GM08714 (cell line): ENCODE measurements around the gene DMTF1.
"Not testable (repeated sequence)": the region's sequence is repeated elsewhere in the genome, so short reads cannot be mapped to it uniquely, and the experiment has no call there.

Experiments
- H3K4me3 ChIP-seq: fragments of 200-500 bp; sonication (Bioruptor generic); 2 replicates; pipeline ENCODE4 v1.5.1; 2014; ENCODE audit warnings: mild to moderate bottlenecking, low read length, inconsistent platforms
- ZNF274 ChIP-seq: IDR thresholded peaks from 2 replicates; pipeline ENCODE4 v1.6.1; 2012; ENCODE audit warnings: mild to moderate bottlenecking, low read depth, low read length

Gene DMTF1

DNA sequence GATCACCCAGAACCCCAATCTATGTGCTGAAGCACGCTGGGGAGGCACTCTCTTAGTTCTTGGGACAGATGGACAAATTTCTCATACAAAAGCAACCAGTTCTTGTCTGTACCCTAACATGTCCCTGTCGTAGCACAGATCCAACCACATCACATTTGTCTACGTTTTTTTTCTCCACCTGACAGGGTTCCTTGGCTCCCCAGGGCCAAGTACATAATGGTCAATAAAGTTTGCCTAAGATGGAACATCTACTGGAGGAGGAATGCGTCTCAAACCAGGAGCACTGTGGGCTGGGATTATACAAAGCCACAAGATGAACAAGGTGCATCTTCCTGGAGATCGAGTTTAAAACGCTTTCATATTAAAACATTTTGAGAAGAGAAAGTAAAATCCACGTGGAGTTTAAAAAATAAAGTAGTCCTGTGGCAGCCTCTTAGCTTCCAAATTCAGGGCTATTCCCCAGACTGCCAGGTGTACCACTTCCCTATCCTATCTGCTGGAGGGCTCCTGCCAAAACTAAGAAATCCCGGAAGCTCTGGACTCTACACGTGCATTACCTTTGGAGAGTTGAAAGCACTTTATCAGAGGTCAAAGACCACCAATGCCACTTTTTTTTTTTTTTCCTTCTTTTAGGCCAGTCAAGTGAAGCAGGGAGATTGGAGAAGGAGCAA is 65.9 kb downstream of the DMTF1 start:
- no peak for TF ChIP-seq ZNF274
- H3K4me3 ChIP-seq = peak overlapping the region; percentile 83

DNA sequence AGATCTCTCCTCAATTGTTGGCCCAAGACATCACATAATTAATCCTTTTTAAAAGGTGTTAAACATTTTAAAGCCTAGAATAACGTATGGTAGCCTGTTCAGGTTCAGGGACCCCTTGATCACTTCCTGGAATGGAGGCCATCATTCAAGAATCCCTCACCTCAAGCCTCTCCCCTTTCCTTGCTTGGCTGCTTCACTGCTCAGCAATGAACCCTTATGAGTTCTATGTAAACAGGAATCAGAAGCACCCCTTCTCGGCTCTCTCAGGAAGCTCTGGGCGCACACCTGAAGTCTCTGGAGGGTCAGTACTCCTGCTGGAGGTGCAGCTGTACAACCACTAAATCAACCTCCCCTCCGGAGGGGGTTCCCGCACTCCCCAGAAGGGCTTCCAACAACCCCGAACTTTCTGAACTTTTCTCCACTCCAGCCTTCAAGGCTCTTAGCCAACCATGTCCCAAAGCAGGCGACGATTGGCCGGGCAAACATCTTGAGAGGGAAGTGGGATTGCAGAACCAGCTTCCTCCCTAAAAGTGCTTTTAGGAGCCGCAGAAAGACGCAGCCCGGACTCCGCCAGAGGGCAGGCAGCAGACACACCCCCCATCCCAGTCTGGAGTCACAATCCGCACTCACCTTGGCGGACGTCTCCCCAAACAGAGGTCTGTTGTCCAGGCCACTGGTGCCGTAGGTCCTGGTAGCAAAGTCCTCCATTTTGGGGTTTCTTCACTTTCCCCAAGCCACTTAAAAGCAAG is 66.7 kb downstream of the DMTF1 start:
- H3K4me3 ChIP-seq = peak overlapping the region; percentile 83
- TF ChIP-seq ZNF274 = no peak

DNA sequence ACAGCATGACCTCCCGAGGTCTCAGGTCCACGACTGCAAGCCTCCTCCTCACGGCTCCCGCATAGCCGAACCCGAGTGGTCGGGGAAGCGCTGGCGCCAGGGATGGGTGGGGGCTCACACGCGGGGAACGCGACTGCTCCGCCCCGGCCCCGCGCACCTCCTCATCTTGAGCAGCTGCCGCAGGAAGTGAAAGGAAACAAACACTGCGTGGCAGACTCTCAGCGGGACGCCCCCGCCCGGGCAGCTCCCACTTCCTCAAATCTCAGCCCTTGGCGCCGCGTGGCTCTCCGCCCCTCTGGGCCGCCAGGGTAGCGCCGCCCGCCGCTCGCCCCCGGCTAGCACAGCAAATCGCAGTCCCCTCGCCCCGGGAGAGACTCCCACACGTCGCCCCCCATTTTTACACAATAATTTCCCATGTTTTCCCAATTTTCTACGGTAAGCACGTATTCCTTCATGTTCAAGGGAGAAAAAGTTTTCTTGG is 67.3 kb downstream of the DMTF1 start, which contains the start of gene TMEM243:
Gene TMEM243 (minus strand): TSS at position 188 of the 481 bp plus-strand sequence. CDS start 229 bp downstream, outside the sequence.
- TF ChIP-seq ZNF274 = no peak
- H3K4me3 ChIP-seq = peak within 1 kb of the TSS; percentile 83

DNA sequence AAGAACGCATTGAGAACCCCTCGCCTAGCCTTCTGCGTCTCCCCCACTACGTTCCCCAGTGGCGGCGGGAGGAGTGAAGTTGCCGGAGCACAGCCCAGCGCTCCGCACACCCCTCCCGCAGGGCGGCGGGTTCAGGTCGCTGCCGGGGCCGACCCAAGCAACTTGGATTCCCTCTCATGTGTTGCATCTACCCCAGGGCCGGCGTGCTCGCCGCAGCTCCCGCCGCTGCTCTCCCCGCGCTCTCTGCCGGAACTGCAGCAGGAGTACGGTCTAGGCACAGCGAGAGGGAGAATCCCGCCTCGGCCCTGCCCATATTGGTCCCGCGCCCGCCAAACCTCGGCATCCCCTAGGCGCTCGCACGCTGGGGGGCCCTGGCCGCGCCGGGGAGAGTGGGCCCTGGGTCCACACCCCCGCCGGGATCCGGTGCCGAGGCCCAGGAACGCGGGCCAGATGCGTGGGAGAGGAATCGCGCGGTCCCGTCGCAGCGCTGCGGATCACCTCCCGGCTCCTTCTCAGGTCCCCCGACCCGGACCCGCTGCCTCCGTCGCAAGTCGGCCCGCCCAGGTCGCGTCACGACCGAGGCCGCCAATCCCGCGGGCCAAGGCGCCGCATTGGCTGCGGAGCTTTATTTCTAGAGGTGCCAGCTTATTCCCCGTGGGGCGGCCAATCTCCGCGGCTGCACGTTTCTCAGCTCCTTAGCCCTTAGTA is 67.9 kb downstream of the DMTF1 start:
- TF ChIP-seq ZNF274 = no peak
- H3K4me3 ChIP-seq = peak overlapping the region; percentile 83

DNA sequence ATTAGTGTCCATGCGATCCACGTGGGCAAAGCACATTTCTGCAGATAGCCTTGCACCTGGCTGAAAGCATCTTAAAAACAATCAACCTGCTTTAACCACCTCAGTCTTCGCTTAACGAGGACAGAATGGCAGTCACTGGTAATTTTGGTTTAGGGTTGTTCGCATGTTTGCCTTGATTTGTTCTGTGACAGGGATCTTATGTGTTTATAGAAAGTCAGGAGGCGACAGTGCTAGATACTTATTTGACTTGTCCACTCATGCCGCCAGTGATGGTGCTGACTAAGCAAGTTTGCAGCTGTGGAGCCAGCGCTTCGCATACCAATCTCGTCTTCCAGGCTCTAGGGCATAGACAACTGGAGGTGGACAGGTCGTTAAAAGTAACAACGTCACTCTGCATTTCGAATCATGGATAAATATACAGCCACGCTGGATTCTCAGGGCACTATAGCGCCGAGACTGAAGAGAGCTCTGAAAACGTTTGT is 68.5 kb downstream of the DMTF1 start:
- no peak for TF ChIP-seq ZNF274
- peak overlapping the region; percentile 83 for H3K4me3 ChIP-seq

DNA sequence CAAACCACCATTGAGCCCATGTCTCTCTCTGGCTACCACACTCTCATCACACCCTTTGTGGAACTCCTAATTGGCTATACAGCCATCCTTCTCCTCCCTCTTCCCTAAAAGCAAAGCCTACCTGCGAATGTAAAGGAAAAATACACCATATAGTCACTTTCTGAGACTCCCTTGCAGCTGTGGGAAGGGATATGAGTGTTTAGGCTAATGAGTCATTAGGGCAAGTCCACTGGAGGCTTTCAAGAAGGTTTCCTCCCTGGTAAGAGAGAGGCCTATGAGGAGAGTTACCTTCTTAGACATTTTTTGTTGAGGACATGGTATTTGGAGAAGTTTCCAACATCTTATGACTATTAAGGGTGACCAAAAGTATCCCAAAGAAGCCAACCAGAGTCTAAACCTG is 71.4 kb downstream of the DMTF1 start:
- no peak for TF ChIP-seq ZNF274

DNA sequence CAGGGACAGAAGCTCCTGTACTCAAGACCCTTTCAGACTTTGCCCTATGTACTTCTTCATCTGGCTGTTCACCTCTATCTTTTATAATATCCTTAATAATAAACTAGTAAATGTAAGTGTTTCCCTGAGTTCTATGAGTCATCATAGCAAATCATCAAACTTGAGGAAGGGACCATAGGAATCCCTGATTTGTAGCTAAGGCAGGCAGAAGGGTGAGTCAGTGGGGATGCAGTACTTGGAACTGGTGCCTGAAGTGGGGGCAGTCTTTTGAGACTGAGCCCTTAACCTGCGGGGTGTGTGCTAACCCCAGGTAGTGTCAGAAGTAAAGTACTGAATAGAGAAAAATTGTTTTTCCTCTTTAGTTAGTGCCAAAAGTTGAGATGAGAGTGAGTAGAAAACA is 73.4 kb downstream of the DMTF1 start:
- TF ChIP-seq ZNF274 = no peak
- H3K4me3 ChIP-seq = no peak overlapping the region

More for the DNA sequence above, 71.4 kb downstream of the DMTF1 start:
- no peak overlapping the region for H3K4me3 ChIP-seq

DNA sequence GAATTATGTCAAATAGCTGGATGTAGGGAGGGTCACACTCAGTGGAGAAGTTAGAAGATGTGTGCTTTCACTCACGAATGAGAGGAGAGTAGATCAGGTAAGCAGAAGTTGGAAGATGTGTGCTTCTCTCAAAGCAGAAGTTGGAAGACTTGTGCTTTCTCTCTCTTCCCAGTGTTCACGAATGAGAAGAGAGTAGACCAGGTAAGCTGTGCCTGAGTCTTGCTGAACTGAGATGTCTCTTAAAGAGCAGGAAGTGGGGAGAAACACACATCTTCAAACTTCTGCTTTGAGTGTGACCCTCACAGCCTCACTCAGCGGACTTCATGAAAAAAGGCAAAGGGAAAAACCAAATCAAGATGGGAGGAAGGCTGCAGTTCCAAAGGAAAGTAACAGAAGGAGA is 74.2 kb downstream of the DMTF1 start:
- no peak for TF ChIP-seq ZNF274
- H3K4me3 ChIP-seq = no peak overlapping the region

DNA sequence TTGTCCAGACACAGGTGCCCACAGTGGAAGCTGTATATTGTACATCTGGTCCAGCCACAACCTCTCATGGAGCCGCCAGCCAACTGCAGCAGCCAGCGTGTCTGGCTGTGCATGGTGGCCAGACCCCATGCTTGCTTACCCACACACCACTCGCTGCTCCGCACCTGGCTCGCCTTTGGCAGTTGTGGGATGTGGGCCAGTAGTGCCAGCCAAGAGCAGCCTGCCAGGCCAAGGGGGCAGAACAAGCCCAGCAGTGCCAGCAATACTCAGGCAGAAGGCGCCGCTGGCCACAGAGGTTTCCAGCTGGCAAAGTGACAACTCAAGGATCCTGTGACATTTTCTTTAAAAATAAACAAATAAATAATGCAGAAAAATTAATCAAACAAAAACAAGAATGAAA is 79.0 kb downstream of the DMTF1 start:
- no peak for TF ChIP-seq ZNF274

DNA sequence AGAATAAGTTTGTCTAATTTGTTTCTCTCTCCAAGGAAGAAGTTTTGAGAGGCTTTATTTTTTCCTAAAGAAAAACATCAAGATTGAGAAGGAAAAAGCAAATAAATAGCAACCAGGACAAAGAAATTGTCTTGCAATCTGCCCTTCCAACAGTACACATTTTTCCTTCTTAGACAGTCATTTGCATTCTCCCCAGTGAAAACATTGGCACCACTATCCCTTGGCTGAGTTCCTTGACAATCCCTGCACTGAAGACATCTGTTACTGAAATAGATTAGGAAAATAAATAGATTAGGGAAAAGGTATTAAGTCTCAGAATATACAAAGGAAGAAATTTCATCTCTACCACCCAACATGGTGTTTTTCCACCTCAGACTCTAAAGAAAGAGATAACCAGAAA is 79.5 kb downstream of the DMTF1 start:
- no peak overlapping the region for H3K4me3 ChIP-seq
- no peak for TF ChIP-seq ZNF274

More for the DNA sequence above, 79.0 kb downstream of the DMTF1 start:
- H3K4me3 ChIP-seq = no peak overlapping the region

DNA sequence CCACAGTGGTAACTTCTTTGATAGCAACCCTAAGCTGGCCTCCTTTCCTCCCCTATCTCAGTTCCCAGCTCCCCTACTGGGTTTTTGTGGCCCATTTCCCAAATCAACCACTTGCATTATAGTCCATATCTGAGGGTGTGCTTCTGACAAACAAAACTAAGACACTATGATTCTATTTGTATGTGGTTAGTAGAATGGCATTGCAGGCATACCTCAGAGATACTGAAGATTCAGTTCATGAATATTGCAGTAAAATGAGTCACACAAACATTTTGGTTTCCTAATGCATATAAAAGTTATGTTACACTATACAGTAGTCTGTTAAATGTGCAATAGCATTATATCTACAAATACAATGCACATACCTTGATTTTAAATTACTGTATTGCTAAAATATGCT is 82.7 kb downstream of the DMTF1 start:
- no peak overlapping the region for H3K4me3 ChIP-seq
- TF ChIP-seq ZNF274 = no peak

DNA sequence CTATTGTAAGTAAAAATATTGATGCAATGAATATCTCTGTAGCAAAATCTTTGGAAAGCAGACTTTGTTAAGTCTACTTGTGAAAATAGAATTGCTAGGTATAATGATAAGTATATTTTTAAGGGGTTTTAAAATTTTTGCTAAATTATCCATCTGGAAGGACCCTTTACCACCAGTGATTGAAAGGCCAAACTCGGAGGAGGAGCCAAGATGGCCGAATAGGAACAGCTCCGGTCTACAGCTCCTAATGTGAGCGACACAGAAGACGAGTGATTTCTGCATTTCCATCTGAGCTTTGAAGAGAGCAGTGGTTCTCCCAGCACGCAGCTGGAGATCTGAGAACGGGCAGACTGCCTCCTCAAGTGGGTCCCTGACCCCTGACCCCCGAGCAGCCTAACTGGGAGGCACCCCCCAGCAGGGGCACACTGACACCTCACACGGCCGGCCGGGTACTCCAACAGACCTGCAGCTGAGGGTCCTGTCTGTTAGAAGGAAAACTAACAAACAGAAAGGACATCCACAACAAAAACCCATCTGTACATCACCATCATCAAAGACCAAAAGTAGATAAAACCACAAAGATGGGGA is 86.3 kb downstream of the DMTF1 start:
- not testable (repeated sequence) for H3K4me3 ChIP-seq

DNA sequence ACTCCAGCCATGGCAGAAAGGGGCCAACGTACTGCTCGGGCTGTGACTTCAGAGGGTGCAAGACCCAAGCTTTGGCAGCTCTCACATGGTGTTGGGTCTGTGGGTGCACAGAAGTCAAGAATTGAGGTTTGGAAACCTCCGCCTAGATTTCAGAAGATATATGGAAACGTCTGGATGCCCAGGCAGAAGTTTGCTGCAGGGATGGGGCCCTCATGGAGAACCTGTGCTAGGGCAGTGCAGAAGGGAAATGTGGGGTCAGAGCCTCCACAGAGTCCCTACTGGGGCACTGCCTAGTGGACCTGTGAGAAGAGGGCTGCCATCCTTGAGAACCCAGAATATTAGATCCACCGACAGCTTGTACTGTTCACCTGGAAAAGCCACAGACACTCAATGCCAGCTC is 93.4 kb downstream of the DMTF1 start:
- H3K4me3 ChIP-seq = not testable (repeated sequence)
